Measurements from ENCODE around the gene IGF2. TPM values are rescaled to one million over a fixed set of nuclear protein-coding genes. Genes with fewer than 3 reads are reported as not detected.

IGF2 gene
- total and polyA plus RNA-seq, 2 donors from 2014 or later: 10.2 to 30.5 TPM

- no peak for FAIRE-seq
- Histone ChIP-seq H3K9me3 (ENCODE audit: control insufficient read depth in 2 of 3, insufficient read depth in 1 of 3, low read length in 3 of 3) (peaks cover 0 to 3% (median 0%) of the 10 kb centered on the region in 3 donors), H3K4me1 (ENCODE audit: control insufficient read depth in 2 of 3, insufficient read depth in 2 of 3, low read depth in 1 of 3, low read length in 3 of 3) (peaks cover 0 to 3% (median 0%) of the 10 kb centered on the region in 3 donors), H3K9ac (ENCODE audit: low read length in 3 of 3) (no peak overlapping the region), H3K27me3 (ENCODE audit: control insufficient read depth, insufficient read depth, low read length) (no peaks in the 10 kb centered on the region), H3K4me3 (ENCODE audit: low read length in 3 of 3) (peak overlapping the region in 1 of 3 donors; percentile 16), H3K36me3 (ENCODE audit: control insufficient read depth in 2 of 3, insufficient read depth in 3 of 3, low read length in 3 of 3) (peaks cover 0 to 8% (median 0%) of the 10 kb centered on the region in 3 donors), H3K27ac (ENCODE audit: low read depth in 2 of 2, low read length in 2 of 2) (no peak overlapping the region)
- no peak for DNase-seq
- TF ChIP-seq CTCF (IDR thresholded peaks at IDR 0.05; ENCODE audit: borderline replicate concordance, extremely low read depth, insufficient read depth): no peak
- intact Hi-C loops (cut with DNase I): no loop called here
Observed at GRCh38 chr11:2131371-2132236, 7.6 kb downstream of the IGF2 start.

DNA sequence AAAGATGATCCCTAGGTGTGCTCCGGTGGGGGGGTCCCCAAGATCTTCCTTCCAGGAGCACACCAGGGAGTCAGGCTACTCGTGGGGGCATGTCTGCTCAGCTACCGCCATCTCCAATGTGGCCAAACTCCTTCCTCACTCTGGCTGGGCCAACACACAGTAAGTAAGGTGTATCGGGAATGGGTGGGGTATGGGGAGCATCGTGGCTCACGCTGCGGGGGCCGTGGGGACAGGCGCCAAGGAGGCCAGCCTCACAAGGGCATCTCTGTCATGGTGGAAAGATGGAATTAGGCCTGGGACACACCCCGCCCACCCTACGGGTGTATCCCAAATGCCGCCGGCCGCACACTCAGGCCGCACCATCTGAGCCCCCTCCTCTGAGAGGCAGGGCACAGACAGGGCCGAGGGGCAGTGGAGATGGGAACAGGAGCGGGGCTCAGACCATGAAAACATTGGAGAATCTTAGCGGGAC, 8.3 kb downstream of the IGF2 start:
- intact Hi-C loops (cut with DNase I): no loop called here
- H3K27ac ChIP-seq (ENCODE audit: low read depth in 2 of 2, low read length in 2 of 2): no peak overlapping the region
- H3K4me3 ChIP-seq (ENCODE audit: low read length in 3 of 3): no peak overlapping the region
- TF ChIP-seq CTCF (IDR thresholded peaks at IDR 0.05; ENCODE audit: borderline replicate concordance, extremely low read depth, insufficient read depth): no peak
- no peak overlapping the region for H3K9ac ChIP-seq (ENCODE audit: low read length in 3 of 3)
- no peaks in the 10 kb centered on the region for H3K27me3 ChIP-seq (ENCODE audit: control insufficient read depth, insufficient read depth, low read length)
- peaks cover 0 to 3% (median 0%) of the 10 kb centered on the region in 3 donors for H3K4me1 ChIP-seq (ENCODE audit: control insufficient read depth in 2 of 3, insufficient read depth in 2 of 3, low read depth in 1 of 3, low read length in 3 of 3)
- peaks cover 0 to 8% (median 0%) of the 10 kb centered on the region in 3 donors for H3K36me3 ChIP-seq (ENCODE audit: control insufficient read depth in 2 of 3, insufficient read depth in 3 of 3, low read length in 3 of 3)
- FAIRE-seq: no peak
- DNase-seq: no peak
- peaks cover 0 to 3% (median 0%) of the 10 kb centered on the region in 3 donors for H3K9me3 ChIP-seq (ENCODE audit: control insufficient read depth in 2 of 3, insufficient read depth in 1 of 3, low read length in 3 of 3)

DNA sequence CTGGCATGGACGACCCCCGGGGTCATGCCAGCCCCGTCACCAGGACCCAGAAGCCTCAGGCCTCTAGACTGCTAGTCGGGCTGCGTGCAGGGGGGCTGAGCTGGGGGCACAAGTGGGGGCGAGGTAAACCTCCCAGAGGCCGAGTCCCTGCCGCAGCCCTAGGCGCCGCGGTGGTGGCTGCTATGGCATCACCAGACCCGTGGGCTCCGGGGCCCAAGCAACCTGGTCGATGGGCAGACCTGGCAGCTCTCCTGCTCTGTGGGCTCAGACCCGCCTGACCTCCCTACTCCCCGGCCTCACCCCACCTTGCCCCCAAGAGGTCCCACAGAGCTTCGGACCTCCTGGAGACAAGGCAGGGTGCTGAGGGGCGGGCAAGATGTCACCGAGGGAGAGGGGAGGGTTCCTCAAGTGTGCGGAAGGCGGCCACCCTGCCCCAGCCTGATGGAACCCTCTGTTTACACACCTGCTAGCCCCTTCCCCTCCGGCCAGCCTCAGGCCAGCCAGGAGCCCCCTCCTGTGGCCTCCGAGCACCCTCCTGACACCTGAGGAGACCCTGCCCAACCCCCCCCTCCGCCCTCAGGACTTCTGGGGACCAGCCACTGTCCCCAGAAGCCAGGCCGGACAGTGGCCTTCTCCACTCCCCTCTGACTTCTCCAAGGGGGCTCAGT, 9.4 kb downstream of the IGF2 start:
- peak in 2 of 5 donors; percentile 51 to 66 for DNase-seq
- H3K36me3 ChIP-seq (ENCODE audit: control insufficient read depth in 2 of 3, insufficient read depth in 3 of 3, low read length in 3 of 3): peaks cover 0 to 8% (median 0%) of the 10 kb centered on the region in 3 donors
- H3K9me3 ChIP-seq (ENCODE audit: control insufficient read depth in 2 of 3, insufficient read depth in 1 of 3, low read length in 3 of 3): peaks cover 0 to 3% (median 0%) of the 10 kb centered on the region in 3 donors
- no peak for FAIRE-seq
- intact Hi-C loops (cut with DNase I): no loop called here
- H3K27me3 ChIP-seq (ENCODE audit: control insufficient read depth, insufficient read depth, low read length): no peaks in the 10 kb centered on the region
- peaks cover 0 to 3% (median 0%) of the 10 kb centered on the region in 3 donors for H3K4me1 ChIP-seq (ENCODE audit: control insufficient read depth in 2 of 3, insufficient read depth in 2 of 3, low read depth in 1 of 3, low read length in 3 of 3)
- H3K27ac ChIP-seq (ENCODE audit: low read depth in 2 of 2, low read length in 2 of 2): no peak overlapping the region
- TF ChIP-seq CTCF (IDR thresholded peaks at IDR 0.05; ENCODE audit: borderline replicate concordance, extremely low read depth, insufficient read depth): no peak
- H3K9ac ChIP-seq (ENCODE audit: low read length in 3 of 3): no peak overlapping the region
- no peak overlapping the region for H3K4me3 ChIP-seq (ENCODE audit: low read length in 3 of 3)
